Esophagus muscularis mucosa (tissue), 4 donors: Measurements from ENCODE around the gene REPS1.

Source experiments
- EP300 ChIP-seq: sonication (generic); formaldehyde crosslinking; IDR thresholded peaks from one replicate; pipeline ENCODE4 v1.6.1; 2017; ENCODE audit warnings: antibody characterized with exemption
- POLR2A ChIP-seq: fragments of 450-650 bp; IDR thresholded peaks from one replicate; pipeline ENCODE4 v1.6.1; 2017; ENCODE audit warnings: antibody characterized with exemption, moderate library complexity, mild to moderate bottlenecking, low read depth
- POLR2AphosphoS5 ChIP-seq, 2 donors: sonication (generic); formaldehyde crosslinking; IDR thresholded peaks; one replicate each; pipeline ENCODE4 v1.6.1; 2017; ENCODE audit warnings: antibody characterized with exemption in 2 of 2
- TF ChIP-seq, protein P1 (sequence below), 3 experiments: fragments of 200-600 bp in 2 of 3; fragments of 450-650 bp in 1 of 3; sonication (generic) in 2 of 3; IDR thresholded peaks; one replicate each; pipeline ENCODE4 v1.5.1; 2017 to 2019; ENCODE audit warnings: antibody characterized with exemption in 3 of 3, mild to moderate bottlenecking in 2 of 3, moderate library complexity in 1 of 3

DNA sequence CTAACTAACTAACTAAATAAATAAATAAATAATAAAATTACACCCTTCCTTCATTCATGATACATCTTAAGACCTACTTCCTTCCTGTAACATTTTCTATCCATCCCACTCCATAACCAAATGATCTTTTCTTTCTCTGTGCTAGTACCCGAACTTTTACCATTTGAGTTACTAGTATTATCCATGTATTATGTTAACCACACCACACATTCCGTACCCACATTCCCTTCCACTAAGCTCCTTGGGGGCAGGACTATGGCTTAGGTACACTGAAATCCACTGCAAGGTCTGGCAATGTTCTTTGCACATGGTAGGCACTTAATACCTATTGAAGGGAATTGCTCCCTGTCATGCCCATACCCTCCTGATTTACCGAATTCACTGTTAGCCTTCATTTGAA lies 24.9 kb downstream of the REPS1 start:
- TF ChIP-seq, protein P1, sequence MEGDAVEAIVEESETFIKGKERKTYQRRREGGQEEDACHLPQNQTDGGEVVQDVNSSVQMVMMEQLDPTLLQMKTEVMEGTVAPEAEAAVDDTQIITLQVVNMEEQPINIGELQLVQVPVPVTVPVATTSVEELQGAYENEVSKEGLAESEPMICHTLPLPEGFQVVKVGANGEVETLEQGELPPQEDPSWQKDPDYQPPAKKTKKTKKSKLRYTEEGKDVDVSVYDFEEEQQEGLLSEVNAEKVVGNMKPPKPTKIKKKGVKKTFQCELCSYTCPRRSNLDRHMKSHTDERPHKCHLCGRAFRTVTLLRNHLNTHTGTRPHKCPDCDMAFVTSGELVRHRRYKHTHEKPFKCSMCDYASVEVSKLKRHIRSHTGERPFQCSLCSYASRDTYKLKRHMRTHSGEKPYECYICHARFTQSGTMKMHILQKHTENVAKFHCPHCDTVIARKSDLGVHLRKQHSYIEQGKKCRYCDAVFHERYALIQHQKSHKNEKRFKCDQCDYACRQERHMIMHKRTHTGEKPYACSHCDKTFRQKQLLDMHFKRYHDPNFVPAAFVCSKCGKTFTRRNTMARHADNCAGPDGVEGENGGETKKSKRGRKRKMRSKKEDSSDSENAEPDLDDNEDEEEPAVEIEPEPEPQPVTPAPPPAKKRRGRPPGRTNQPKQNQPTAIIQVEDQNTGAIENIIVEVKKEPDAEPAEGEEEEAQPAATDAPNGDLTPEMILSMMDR (IDR thresholded peaks at IDR 0.05) = no peak
- TF ChIP-seq POLR2A = no peak
- no peak for TF ChIP-seq POLR2AphosphoS5 (IDR thresholded peaks at IDR 0.05)
- TF ChIP-seq EP300 = no peak
